HepG2 (cell line): Measurements from ENCODE around the gene CMIP. TPM values are rescaled to one million over a fixed set of nuclear protein-coding genes. Genes with fewer than 3 reads are reported as not detected.

Experiments used
- AGO2 ChIP-seq: fragments of 200-400 bp; formaldehyde crosslinking; optimal IDR thresholded peaks from 2 replicates; pipeline ENCODE3; 2017; ENCODE audit warnings: mild to moderate bottlenecking, low read depth, low read length, moderate library complexity
- CREB1 ChIP-seq, 2 experiments: fragments of 450-650 bp in 1 of 2; IDR thresholded peaks; 2 replicates each; pipeline ENCODE4 v1.6.1; 2016 to 2017; ENCODE audit warnings: control low read depth in 1 of 2, mild to moderate bottlenecking in 1 of 2, missing compliant biosample characterization in 1 of 2, missing genetic modification characterization in 1 of 2
- FOSL1 ChIP-seq: sonication (generic); formaldehyde crosslinking; IDR thresholded peaks from 2 replicates; pipeline ENCODE4 v1.9.0; 2021; ENCODE audit warnings: missing genetic modification reagents, borderline replicate concordance
- FOXA3 ChIP-seq: IDR thresholded peaks from 2 replicates; pipeline ENCODE4 v1.6.1; 2016; ENCODE audit warnings: missing genetic modification reagents, missing compliant biosample characterization
- HNRNPLL ChIP-seq: fragments of 200-400 bp; formaldehyde crosslinking; IDR thresholded peaks from 2 replicates; pipeline ENCODE4 v1.6.1; 2017; ENCODE audit warnings: mild to moderate bottlenecking, low read depth, low read length; ENCODE audit not compliant: poor library complexity, severe bottlenecking
- MED13 ChIP-seq: sonication (generic); formaldehyde crosslinking; IDR thresholded peaks from 2 replicates; pipeline ENCODE4 v1.5.0; 2020; ENCODE audit warnings: missing genetic modification reagents
- NFIB ChIP-seq: sonication (generic); formaldehyde crosslinking; IDR thresholded peaks from 2 replicates; pipeline ENCODE4 v1.9.0; 2021; ENCODE audit warnings: missing genetic modification reagents, mild to moderate bottlenecking, borderline replicate concordance
- RXRB ChIP-seq: IDR thresholded peaks from 2 replicates; pipeline ENCODE4 v1.6.1; 2016; ENCODE audit warnings: borderline replicate concordance, missing genetic modification reagents, missing compliant biosample characterization
- SNAI1 ChIP-seq: sonication (generic); formaldehyde crosslinking; IDR thresholded peaks from 2 replicates; pipeline ENCODE4 v1.5.0; 2020; ENCODE audit warnings: mild to moderate bottlenecking, missing genetic modification reagents, borderline replicate concordance
- SOX6 ChIP-seq, 2 experiments: fragments of 450-650 bp in 1 of 2; sonication (generic) in 1 of 2; formaldehyde crosslinking in 1 of 2; IDR thresholded peaks; 2 replicates each; pipeline versions ENCODE4 v1.4.0 to v1.6.1; 2017 to 2020; ENCODE audit warnings: antibody characterized with exemption in 1 of 2, mild to moderate bottlenecking in 1 of 2, missing genetic modification reagents in 1 of 2
- SRSF9 ChIP-seq: fragments of 200-400 bp; formaldehyde crosslinking; IDR thresholded peaks from 2 replicates; pipeline ENCODE4 v1.6.1; 2018; ENCODE audit warnings: borderline replicate concordance, mild to moderate bottlenecking, low read depth, low read length; ENCODE audit not compliant: insufficient read depth, poor library complexity, severe bottlenecking
- TRIM24 ChIP-seq: sonication (generic); formaldehyde crosslinking; IDR thresholded peaks from 2 replicates; pipeline ENCODE4 v1.8.0; 2022; ENCODE audit warnings: mild to moderate bottlenecking, missing genetic modification reagents
- ZFP36 ChIP-seq: fragments of 150-350 bp; IDR thresholded peaks from 2 replicates; pipeline ENCODE4 v1.6.1; 2018; ENCODE audit warnings: borderline replicate concordance, low read length, low read depth; ENCODE audit not compliant: partially characterized antibody
- ZNF230 ChIP-seq: sonication (generic); formaldehyde crosslinking; IDR thresholded peaks from 2 replicates; pipeline ENCODE4 v1.4.0; 2020; ENCODE audit warnings: mild to moderate bottlenecking, missing genetic modification reagents
- ZNF234 ChIP-seq: sonication (generic); formaldehyde crosslinking; conservative IDR thresholded peaks from 2 replicates; pipeline ENCODE4 v1.5.1; 2020; ENCODE audit warnings: mild to moderate bottlenecking, missing genetic modification reagents
- ZNF317 ChIP-seq: sonication (generic); formaldehyde crosslinking; IDR thresholded peaks from 2 replicates; pipeline ENCODE4 v1.5.0; 2020; ENCODE audit warnings: mild to moderate bottlenecking, missing genetic modification reagents
- ZNF333 ChIP-seq: sonication (generic); formaldehyde crosslinking; IDR thresholded peaks from 2 replicates; pipeline ENCODE4 v1.4.0; 2020; ENCODE audit warnings: mild to moderate bottlenecking, missing genetic modification reagents, borderline replicate concordance
- ZNF343 ChIP-seq: sonication (generic); formaldehyde crosslinking; IDR thresholded peaks from 2 replicates; pipeline ENCODE4 v1.4.0; 2020; ENCODE audit warnings: mild to moderate bottlenecking, missing genetic modification reagents
- ZNF737 ChIP-seq: sonication (generic); formaldehyde crosslinking; IDR thresholded peaks from 2 replicates; pipeline ENCODE4 v1.5.0; 2020; ENCODE audit warnings: missing genetic modification reagents, mild to moderate bottlenecking, borderline replicate concordance
- ZNF761 ChIP-seq: sonication (generic); formaldehyde crosslinking; conservative IDR thresholded peaks from 2 replicates; pipeline ENCODE4 v1.4.0; 2020; ENCODE audit warnings: mild to moderate bottlenecking, missing genetic modification reagents
- ZSCAN22 ChIP-seq: sonication (generic); formaldehyde crosslinking; IDR thresholded peaks from 2 replicates; pipeline ENCODE4 v1.4.0; 2020; ENCODE audit warnings: mild to moderate bottlenecking, missing genetic modification reagents
- polyA plus RNA-seq, 8 experiments: library from polyadenylated mRNA; depleted of rRNA in 3 of 8; stranded (reverse) in 7 of 8; unstranded in 1 of 8; fragments of >200 nt; fragmentation: Illumina TruSeq in 4 of 8; extraction: Trizol in 4 of 8; gene quantifications; 2 replicates each; pipeline versions ENCODE4 v1.2.1 to v1.2.3, GENCODE V29; 2011 to 2016; ENCODE audit warnings: low read depth in 4 of 8, missing spikeins in 1 of 8, mixed read lengths in 1 of 8; ENCODE audit not compliant: insufficient read depth in 1 of 8
- total RNA-seq, 5 experiments: library from RNA; depleted of rRNA; stranded (reverse); fragments of >200 nt; fragmentation: Illumina TruSeq; extraction: Trizol; gene quantifications; 2 replicates each; pipeline ENCODE4 v1.2.3, GENCODE V29; 2016; ENCODE audit warnings: low read depth in 1 of 5
- TF ChIP-seq, protein P1 (sequence below), 2 experiments: fragments of 450-650 bp in 1 of 2; sonication (generic) in 1 of 2; formaldehyde crosslinking; IDR thresholded peaks; 2 replicates each; pipeline versions ENCODE4 v1.5.0 to v1.8.0; 2020 to 2022; ENCODE audit warnings: mild to moderate bottlenecking in 1 of 2, missing genetic modification reagents in 1 of 2
- TF ChIP-seq, protein P2 (sequence below): sonication (generic); formaldehyde crosslinking; IDR thresholded peaks from 2 replicates; pipeline ENCODE4 v1.8.0; 2022; ENCODE audit warnings: mild to moderate bottlenecking, missing genetic modification reagents; ENCODE audit not compliant: insufficient replicate concordance

Gene CMIP
- total and polyA plus RNA-seq, 2 of the 13 experiments (the other 11 are each of a cell fraction or from before 2014, with no cell fraction given), result 10.9 to 18.1 TPM

DNA sequence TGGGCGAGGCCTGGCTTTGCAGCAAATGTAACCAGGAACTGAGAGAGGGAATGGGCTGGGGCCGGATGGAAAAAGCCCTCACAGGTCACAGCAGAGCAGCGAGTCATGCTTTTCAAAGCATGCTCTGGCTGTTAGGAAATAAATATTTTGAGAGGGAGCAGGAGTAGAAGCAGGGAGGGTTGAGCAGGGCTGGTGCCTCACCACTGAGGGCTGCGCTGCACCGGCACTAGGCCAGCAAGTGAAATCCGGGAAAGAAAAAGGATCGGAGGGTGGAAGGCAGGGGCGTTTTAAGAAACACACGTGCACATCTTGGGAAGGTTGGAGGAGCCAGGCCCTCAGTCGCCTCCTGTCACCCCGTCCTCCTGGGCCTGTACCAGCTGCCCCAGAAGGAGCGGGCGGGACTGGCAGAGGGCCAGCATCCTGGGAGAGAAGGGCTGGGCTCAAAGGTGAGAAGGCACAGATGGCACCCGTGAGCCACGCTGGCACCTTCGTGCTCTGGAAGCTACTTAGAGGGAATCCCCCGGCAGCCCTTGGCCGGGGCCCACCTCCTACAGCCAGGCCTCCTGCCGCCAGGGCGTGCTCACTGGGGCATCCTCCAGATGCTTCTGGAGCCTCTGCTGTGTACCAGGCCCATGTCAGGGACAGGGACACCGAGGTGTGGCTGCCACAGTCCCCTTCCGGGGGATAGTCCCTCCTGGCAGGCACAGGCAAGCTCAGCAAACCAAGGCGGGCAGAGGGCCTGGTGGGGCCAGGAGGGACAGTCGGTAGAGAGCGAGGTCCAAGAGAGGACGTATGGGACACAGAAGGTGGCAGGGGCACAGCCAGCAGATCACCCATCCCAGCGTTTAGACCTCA is 263.0 kb downstream of the CMIP start (continued):
- TF ChIP-seq ZNF317 (CRISPR knock-in tag) (no peak), ZNF343 (CRISPR knock-in tag) (no peak), FOSL1 (no peak), SOX6 (IDR thresholded peaks at IDR 0.05) (no peak), SOX6 (CRISPR knock-in tag; IDR thresholded peaks at IDR 0.05) (no peak), ZNF234 (CRISPR knock-in tag) (no peak), AGO2 (peak; percentile 94), SRSF9 (no peak), HNRNPLL (peak; percentile 12), ZNF333 (no peak), ZFP36 (no peak), MED13 (CRISPR knock-in tag) (no peak), CREB1 (IDR thresholded peaks at IDR 0.05) (no peak), CREB1 (CRISPR knock-in tag; IDR thresholded peaks at IDR 0.05) (no peak), SNAI1 (no peak), FOXA3 (CRISPR knock-in tag) (no peak), NFIB (CRISPR knock-in tag) (0 out of 2 replicates have a peak, but pooled peaks have one; percentile 22), ZNF737 (CRISPR knock-in tag) (no peak), ZNF230 (CRISPR knock-in tag) (no peak), TRIM24 (CRISPR knock-in tag) (no peak), RXRB (CRISPR knock-in tag) (no peak), ZSCAN22 (CRISPR knock-in tag) (no peak), ZNF761 (CRISPR knock-in tag) (no peak)
- TF ChIP-seq, protein P1, sequence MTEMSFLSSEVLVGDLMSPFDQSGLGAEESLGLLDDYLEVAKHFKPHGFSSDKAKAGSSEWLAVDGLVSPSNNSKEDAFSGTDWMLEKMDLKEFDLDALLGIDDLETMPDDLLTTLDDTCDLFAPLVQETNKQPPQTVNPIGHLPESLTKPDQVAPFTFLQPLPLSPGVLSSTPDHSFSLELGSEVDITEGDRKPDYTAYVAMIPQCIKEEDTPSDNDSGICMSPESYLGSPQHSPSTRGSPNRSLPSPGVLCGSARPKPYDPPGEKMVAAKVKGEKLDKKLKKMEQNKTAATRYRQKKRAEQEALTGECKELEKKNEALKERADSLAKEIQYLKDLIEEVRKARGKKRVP (CRISPR knock-in tag; IDR thresholded peaks at IDR 0.05), result no peak
- TF ChIP-seq, protein P2, sequence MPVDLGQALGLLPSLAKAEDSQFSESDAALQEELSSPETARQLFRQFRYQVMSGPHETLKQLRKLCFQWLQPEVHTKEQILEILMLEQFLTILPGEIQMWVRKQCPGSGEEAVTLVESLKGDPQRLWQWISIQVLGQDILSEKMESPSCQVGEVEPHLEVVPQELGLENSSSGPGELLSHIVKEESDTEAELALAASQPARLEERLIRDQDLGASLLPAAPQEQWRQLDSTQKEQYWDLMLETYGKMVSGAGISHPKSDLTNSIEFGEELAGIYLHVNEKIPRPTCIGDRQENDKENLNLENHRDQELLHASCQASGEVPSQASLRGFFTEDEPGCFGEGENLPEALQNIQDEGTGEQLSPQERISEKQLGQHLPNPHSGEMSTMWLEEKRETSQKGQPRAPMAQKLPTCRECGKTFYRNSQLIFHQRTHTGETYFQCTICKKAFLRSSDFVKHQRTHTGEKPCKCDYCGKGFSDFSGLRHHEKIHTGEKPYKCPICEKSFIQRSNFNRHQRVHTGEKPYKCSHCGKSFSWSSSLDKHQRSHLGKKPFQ (CRISPR knock-in tag), result no peak
